Activated CD8-positive, alpha-beta memory T cell treated with anti-CD3 and anti-CD28 coated beads for 1 hour (primary cell): ENCODE results near the gene EMX2.
A peak's percentile ranks its signal among the peaks of the same experiment; 100 is the strongest.
"Not testable (repeated sequence)": the region's sequence is repeated elsewhere in the genome, so short reads cannot be mapped to it uniquely, and the experiment has no call there.

ENCODE experiments used
- DNase-seq, 2 donors: peaks; one replicate each; pipeline ENCODE4 v3.0.0-alpha.2; 2020; ENCODE audit warnings: low read depth in 1 of 2; ENCODE audit errors: extremely low read depth in 1 of 2

The EMX2 gene

GRCh38 chr10:117542706-117543224 is at the start of gene EMX2:
Gene EMX2 (plus strand): TSS chr10:117542746. CDS start chr10:117543268, 522 bp downstream.
- no peak for DNase-seq

GRCh38 chr10:117496031-117496430 is 46.5 kb upstream of the EMX2 start:
- no peak for DNase-seq

- DNase-seq: peak; percentile 22 to 43
Observed at GRCh38 chr10:117496616-117497028, 45.9 kb upstream of the EMX2 start.

- no peak for DNase-seq
Observed at GRCh38 chr10:117497736-117498135, 44.8 kb upstream of the EMX2 start.

GRCh38 chr10:117499248-117500105 is 43.1 kb upstream of the EMX2 start:
- no peak for DNase-seq

- DNase-seq: no peak
Observed at GRCh38 chr10:117500456-117500855, 42.1 kb upstream of the EMX2 start.

- DNase-seq: no peak
Observed at GRCh38 chr10:117501460-117502035, 41.0 kb upstream of the EMX2 start.

GRCh38 chr10:117502421-117503243 is 39.9 kb upstream of the EMX2 start:
- no peak for DNase-seq

GRCh38 chr10:117503244-117504205 is 39.0 kb upstream of the EMX2 start:
- no peak for DNase-seq

- DNase-seq: no peak
Observed at GRCh38 chr10:117504562-117504961, 38.0 kb upstream of the EMX2 start.

- DNase-seq: not testable (repeated sequence)
Observed at GRCh38 chr10:117507081-117507480, 35.5 kb upstream of the EMX2 start.

GRCh38 chr10:117509573-117509972 is 33.0 kb upstream of the EMX2 start:
- DNase-seq: no peak

- DNase-seq: no peak
Observed at GRCh38 chr10:117511601-117512390, 30.8 kb upstream of the EMX2 start.

- no peak for DNase-seq
Observed at GRCh38 chr10:117514971-117515370, 27.6 kb upstream of the EMX2 start.

GRCh38 chr10:117516681-117517080 is 25.9 kb upstream of the EMX2 start:
- no peak for DNase-seq

- DNase-seq: no peak
Observed at GRCh38 chr10:117518246-117518645, 24.3 kb upstream of the EMX2 start.

- DNase-seq: no peak
Observed at GRCh38 chr10:117519286-117519685, 23.3 kb upstream of the EMX2 start.

GRCh38 chr10:117519879-117520278 is 22.7 kb upstream of the EMX2 start:
- DNase-seq: no peak

- no peak for DNase-seq
Observed at GRCh38 chr10:117530791-117531190, 11.8 kb upstream of the EMX2 start.
